Stomach (tissue), 4 donors: ENCODE results near the gene NDC1.

ENCODE experiments used
- POLR2A ChIP-seq, 4 donors: fragments of 450-650 bp; IDR thresholded peaks; one replicate each; pipeline ENCODE4 v1.6.1; 2016; ENCODE audit warnings: antibody characterized with exemption in 4 of 4, control low read depth in 2 of 4, mild to moderate bottlenecking in 1 of 4, moderate library complexity in 1 of 4
- POLR2AphosphoS5 ChIP-seq, 3 donors: sonication (generic); formaldehyde crosslinking; IDR thresholded peaks; one replicate each; pipeline ENCODE4 v1.6.1; 2016; ENCODE audit warnings: antibody characterized with exemption in 3 of 3
- TF ChIP-seq, protein P1 (sequence below), 7 experiments: fragments of 450-650 bp in 4 of 7; fragments of 200-600 bp in 3 of 7; sonication (generic) in 3 of 7; IDR thresholded peaks; one replicate each; pipeline ENCODE4 v1.5.1; 2016 to 2019; ENCODE audit warnings: antibody characterized with exemption in 7 of 7, control low read depth in 2 of 7, mild to moderate bottlenecking in 1 of 7

DNA sequence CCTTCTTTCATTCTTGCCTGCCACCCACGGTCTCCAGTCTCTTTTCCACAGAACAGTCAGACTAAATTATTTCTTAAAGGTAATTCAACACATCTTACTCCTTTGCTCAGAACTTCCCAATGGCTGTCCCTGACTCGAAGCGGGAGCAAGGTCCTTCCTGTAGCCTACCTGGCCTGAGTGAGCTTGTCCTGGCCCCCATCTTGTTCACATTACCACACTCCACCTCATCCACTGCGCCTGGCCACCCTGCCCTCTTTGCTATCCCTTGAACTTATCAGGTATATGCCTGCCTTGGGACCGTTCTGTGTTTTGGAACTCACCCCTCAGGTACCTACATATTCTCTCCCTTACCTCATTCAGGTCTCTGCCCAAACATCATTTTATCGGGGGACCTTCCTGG, 85.8 kb downstream of the NDC1 start:
- TF ChIP-seq, protein P1, sequence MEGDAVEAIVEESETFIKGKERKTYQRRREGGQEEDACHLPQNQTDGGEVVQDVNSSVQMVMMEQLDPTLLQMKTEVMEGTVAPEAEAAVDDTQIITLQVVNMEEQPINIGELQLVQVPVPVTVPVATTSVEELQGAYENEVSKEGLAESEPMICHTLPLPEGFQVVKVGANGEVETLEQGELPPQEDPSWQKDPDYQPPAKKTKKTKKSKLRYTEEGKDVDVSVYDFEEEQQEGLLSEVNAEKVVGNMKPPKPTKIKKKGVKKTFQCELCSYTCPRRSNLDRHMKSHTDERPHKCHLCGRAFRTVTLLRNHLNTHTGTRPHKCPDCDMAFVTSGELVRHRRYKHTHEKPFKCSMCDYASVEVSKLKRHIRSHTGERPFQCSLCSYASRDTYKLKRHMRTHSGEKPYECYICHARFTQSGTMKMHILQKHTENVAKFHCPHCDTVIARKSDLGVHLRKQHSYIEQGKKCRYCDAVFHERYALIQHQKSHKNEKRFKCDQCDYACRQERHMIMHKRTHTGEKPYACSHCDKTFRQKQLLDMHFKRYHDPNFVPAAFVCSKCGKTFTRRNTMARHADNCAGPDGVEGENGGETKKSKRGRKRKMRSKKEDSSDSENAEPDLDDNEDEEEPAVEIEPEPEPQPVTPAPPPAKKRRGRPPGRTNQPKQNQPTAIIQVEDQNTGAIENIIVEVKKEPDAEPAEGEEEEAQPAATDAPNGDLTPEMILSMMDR (IDR thresholded peaks at IDR 0.05), result no peak
- TF ChIP-seq POLR2A (IDR thresholded peaks at IDR 0.05) (no peak), POLR2AphosphoS5 (IDR thresholded peaks at IDR 0.05) (no peak)
